Fibroblast of pulmonary artery (primary cell): ENCODE data around the gene PSMD2.

Source experiments
- DNase-seq: peaks from one replicate; pipeline ENCODE4 v3.0.0-alpha.2; 2010; ENCODE audit warnings: low read depth
- H3K4me3 ChIP-seq: replicated peaks from 2 replicates; pipeline ENCODE4 v1.5.1; 2011; ENCODE audit warnings: low read depth, mild to moderate bottlenecking, control low read depth, low read length, moderate library complexity
- TF ChIP-seq, protein P1 (sequence below): IDR thresholded peaks from 2 replicates; pipeline ENCODE4 v1.5.1; 2011; ENCODE audit warnings: mild to moderate bottlenecking, control low read depth, low read length, inconsistent platforms; ENCODE audit errors: missing control alignments

The PSMD2 gene

DNA sequence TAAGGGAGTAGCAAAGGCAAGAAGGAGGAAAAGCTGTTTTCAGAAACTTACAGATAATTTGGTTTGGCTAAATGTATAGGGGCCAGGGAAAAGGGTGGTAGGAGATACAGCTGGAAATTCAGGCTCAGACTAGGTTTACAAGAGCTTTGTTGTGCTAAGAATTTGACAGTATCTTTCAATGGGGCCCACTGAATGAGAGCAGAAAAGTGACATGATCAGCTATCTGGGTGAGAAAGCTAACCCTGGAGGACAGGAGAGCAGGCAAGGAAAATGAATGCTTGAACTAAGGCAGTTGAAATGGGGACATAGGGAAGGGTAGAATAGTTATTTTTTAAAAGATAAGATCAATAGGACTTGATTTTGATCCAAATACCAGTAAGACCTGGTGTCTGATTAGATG is 12.6 kb downstream of the PSMD2 start:
- DNase-seq, result no peak
- H3K4me3 ChIP-seq, result no peak overlapping the region
- TF ChIP-seq, protein P1, sequence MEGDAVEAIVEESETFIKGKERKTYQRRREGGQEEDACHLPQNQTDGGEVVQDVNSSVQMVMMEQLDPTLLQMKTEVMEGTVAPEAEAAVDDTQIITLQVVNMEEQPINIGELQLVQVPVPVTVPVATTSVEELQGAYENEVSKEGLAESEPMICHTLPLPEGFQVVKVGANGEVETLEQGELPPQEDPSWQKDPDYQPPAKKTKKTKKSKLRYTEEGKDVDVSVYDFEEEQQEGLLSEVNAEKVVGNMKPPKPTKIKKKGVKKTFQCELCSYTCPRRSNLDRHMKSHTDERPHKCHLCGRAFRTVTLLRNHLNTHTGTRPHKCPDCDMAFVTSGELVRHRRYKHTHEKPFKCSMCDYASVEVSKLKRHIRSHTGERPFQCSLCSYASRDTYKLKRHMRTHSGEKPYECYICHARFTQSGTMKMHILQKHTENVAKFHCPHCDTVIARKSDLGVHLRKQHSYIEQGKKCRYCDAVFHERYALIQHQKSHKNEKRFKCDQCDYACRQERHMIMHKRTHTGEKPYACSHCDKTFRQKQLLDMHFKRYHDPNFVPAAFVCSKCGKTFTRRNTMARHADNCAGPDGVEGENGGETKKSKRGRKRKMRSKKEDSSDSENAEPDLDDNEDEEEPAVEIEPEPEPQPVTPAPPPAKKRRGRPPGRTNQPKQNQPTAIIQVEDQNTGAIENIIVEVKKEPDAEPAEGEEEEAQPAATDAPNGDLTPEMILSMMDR, result no peak

- TF ChIP-seq, protein P1, result no peak
- peak within 1 kb of the TSS; percentile 92 for H3K4me3 ChIP-seq
- peak; percentile 96 for DNase-seq
These were observed 15.3 kb downstream of the PSMD2 start, which contains the start of gene EIF4G1 for GRCh38 chr3:184314363-184314699. Gene EIF4G1, plus strand, starts transcription at chr3:184314606. Its CDS starts 1,191 bp downstream, at chr3:184315797.

DNA sequence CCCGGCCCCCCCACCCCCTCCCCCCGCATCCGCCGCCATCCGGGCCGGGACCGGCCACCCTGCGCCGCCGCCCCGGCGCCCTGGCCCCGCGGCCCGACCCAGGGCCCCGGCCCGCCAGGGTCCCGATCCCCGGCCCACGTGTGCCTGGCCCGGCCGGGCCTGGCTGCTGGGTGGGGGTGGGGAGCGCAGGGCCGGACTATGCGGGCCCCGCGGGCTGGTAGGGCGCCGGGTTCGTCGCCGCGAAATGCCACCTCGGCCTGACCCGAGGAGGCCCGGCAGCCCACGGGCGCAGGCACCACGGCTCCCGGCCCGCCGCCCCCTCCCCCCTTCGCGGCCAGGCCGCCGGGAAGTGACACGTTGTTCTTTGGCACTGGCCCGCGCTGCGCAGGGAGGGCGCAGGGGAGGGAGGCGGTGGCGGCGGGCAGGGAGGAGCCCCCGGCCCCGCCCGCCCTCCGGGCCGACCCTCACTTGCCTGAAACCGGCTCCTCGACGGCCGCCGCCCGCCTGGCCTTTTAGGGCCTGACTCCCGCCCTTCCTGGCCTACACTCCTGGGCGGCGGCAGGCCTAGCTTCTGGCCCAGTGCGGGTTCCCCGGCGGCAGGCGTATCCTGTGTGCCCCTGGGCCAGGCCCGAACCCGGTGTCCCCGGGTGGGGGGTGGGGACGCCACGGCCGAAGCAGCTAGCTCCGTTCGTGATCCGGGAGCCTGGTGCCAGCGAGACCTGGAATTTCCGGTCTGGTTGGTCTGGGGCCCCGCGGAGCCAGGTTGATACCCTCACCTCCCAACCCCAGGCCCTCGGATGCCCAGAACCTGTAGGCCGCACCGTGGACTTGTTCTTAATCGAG is 15.9 kb downstream of the PSMD2 start:
- TF ChIP-seq, protein P1, result no peak
- peak; percentile 84 for DNase-seq

GRCh38 chr3:184315543-184315867 is 16.5 kb downstream of the PSMD2 start:
- no peak for DNase-seq
- TF ChIP-seq, protein P1, result no peak
- peak overlapping the region; percentile 92 for H3K4me3 ChIP-seq

More for the DNA sequence above, 15.9 kb downstream of the PSMD2 start:
- peak overlapping the region; percentile 92 for H3K4me3 ChIP-seq

- TF ChIP-seq, protein P1, result no peak
- peak overlapping the region; percentile 92 for H3K4me3 ChIP-seq
- peak; percentile 34 for DNase-seq
These were observed 17.0 kb downstream of the PSMD2 start for GRCh38 chr3:184315871-184316661.

DNA sequence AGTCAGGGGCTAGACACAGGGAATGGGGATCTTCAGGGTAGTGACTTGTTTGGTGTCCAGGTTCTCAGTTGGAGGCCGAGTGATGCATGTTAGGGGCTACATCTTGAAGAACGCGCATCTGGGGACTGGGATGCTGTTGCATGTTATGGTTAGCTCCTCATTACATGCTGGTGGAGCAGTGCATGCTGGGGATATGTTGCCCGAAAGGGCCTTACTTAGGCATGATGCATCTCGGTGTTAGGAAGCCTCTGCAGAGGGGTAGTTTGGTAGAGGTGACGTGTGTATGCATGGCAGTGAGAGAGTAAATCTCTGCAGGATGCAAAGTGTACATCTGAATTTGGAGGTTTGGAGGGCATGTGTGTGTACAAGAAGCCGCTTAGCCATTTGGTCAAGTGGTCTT is 17.8 kb downstream of the PSMD2 start:
- peak overlapping the region; percentile 92 for H3K4me3 ChIP-seq
- TF ChIP-seq, protein P1, result no peak
- no peak for DNase-seq

DNA sequence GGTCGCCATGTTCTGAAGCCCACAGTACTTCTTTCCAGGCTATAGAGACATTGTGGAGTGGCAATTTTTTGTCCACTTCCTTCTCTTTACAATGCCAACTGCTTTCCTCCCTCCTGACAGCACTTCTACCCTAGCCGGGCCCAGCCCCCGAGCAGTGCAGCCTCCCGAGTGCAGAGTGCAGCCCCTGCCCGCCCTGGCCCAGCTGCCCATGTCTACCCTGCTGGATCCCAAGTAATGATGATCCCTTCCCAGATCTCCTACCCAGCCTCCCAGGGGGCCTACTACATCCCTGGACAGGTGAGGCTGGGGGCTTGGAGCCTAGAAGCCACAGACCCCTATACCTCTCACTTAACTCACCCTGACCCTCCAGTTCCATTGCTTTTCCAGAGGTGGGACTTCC is 18.2 kb downstream of the PSMD2 start:
- TF ChIP-seq, protein P1, result no peak
- DNase-seq, result no peak
- peak overlapping the region; percentile 92 for H3K4me3 ChIP-seq
